Fibroblast of pulmonary artery (primary cell): Measurements from ENCODE around the gene INPP5J.
"Not testable (repeated sequence)": the region's sequence is repeated elsewhere in the genome, so short reads cannot be mapped to it uniquely, and the experiment has no call there.

Source experiments
- DNase-seq: peaks from one replicate; pipeline ENCODE4 v3.0.0-alpha.2; 2010; ENCODE audit warnings: low read depth
- H3K4me3 ChIP-seq: replicated peaks from 2 replicates; pipeline ENCODE4 v1.5.1; 2011; ENCODE audit warnings: low read depth, mild to moderate bottlenecking, control low read depth, low read length, moderate library complexity
- CTCF ChIP-seq: IDR thresholded peaks from 2 replicates; pipeline ENCODE4 v1.5.1; 2011; ENCODE audit warnings: mild to moderate bottlenecking, control low read depth, low read length, inconsistent platforms; ENCODE audit errors: missing control alignments

The INPP5J gene

GRCh38 chr22:31153357-31153756 lies 30.6 kb downstream of the INPP5J start:
- no peak for DNase-seq
- no peak for TF ChIP-seq CTCF
- H3K4me3 ChIP-seq: no peak overlapping the region

GRCh38 chr22:31154975-31155374 lies 32.2 kb downstream of the INPP5J start:
- TF ChIP-seq CTCF: no peak
- no peak overlapping the region for H3K4me3 ChIP-seq
- DNase-seq: no peak

- H3K4me3 ChIP-seq: no peak overlapping the region
- no peak for TF ChIP-seq CTCF
- peak; percentile 64 for DNase-seq
Measured at GRCh38 chr22:31155422-31155821, 32.7 kb downstream of the INPP5J start.

GRCh38 chr22:31160328-31160978 lies 37.7 kb downstream of the INPP5J start:
- H3K4me3 ChIP-seq: peak overlapping the region; percentile 77
- no peak for TF ChIP-seq CTCF
- DNase-seq: peak; percentile 39

DNA sequence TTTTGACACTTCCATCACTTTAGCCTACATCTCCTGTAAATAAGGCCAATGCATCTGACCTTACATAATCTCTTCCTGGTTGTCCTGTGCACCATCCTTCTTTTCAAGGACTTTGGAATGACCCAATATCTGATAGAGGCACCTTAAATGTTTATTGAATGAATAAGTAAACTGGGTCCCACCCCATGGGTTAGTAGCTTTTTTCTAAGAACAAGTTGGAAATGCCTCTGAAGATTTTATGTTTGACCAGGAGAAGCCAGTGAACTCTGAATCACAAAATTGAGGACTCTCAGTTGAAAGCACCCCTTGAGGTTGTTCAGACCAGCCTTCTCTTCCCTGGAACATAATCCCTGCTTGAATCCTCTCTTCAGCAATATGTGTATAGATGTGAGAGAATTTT lies 38.6 kb downstream of the INPP5J start:
- TF ChIP-seq CTCF: no peak
- DNase-seq: no peak
- peak overlapping the region; percentile 77 for H3K4me3 ChIP-seq

DNA sequence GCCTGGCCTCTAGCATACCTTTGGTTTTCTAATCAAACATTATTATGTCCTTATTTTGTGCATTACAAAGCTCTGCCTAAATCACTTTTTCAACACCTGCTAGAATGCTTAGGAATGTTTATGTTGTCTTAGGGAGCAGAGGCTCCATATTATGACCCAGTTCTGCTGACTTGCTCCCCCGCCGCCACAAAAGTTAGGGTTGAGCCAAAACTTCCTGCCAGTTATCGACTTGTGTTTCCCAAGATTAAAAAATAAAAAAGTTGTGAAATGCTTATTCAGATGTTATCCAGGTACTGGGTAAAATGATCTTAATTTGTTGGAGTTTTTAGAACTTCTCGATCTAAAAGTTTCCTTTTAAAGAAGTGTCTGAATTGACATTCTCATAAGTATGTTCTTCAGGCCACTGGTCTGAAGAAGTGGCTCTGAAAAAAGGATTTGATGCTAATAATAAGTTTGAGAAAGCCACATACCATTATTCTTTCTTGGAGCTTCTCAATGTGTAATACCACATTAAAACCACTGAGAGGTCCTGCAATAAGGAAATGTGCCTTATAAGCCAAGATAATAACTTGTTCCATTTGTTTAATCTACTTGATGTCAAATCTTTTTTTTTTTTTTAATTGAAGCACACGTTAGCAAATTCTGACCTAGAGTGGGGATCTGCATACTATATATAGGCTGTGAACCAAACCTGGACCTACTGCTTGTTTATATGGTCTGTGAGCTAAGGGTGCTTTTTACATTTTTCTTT lies 39.4 kb downstream of the INPP5J start:
- no peak overlapping the region for H3K4me3 ChIP-seq
- peak; percentile 12 for TF ChIP-seq CTCF
- no peak for DNase-seq

- TF ChIP-seq CTCF: no peak
- H3K4me3 ChIP-seq: no peak overlapping the region
- no peak for DNase-seq
Measured at GRCh38 chr22:31170971-31171370, 48.2 kb downstream of the INPP5J start.

DNA sequence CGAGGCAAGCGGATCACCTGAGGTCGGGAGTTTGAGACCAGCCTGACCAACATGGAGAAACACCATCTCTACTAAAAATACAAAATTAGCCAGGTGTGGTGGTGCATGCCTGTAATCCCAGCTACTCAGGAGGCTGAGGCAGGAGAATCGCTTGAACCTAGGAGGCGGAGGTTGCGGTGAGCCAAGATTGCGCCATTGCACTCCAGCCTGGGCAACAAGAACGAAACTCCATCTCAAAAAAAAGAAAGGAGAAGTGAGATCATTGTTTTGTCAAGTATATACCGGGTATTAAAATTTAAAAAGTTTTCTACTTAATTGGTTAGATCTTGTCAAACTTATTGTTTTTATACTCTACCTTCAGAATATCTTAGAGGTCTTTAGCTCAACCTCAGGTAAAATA lies 49.0 kb downstream of the INPP5J start:
- DNase-seq, H3K4me3 ChIP-seq: not testable (repeated sequence)
